ENCODE data around the gene SSBP2. TPM values are rescaled to one million over a fixed set of nuclear protein-coding genes. Genes with fewer than 3 reads are reported as not detected.

The SSBP2 gene
- total RNA-seq, 4 donors from 2014 or later: 17.1 to 80.3 (median 24.2) TPM

- Histone ChIP-seq H3K9me3 (no peaks in the 10 kb centered on the region), H3K4me3 (no peak overlapping the region), H3K27ac (no peak overlapping the region), H3K4me1 (peaks cover 0 to 21% (median 6%) of the 10 kb centered on the region in 3 donors), H3K36me3 (no peaks in the 10 kb centered on the region), H3K27me3 (no peaks in the 10 kb centered on the region)
- intact Hi-C loops (cut with DNase I): no loop called here
- TF ChIP-seq CTCF (IDR thresholded peaks at IDR 0.05) (no peak), POLR2A (IDR thresholded peaks at IDR 0.05) (no peak)
- no peak for DNase-seq
- 28 to 42% methylated on average over 4 of the region's 4 CpGs for WGBS, 2 donors
Measured at GRCh38 chr5:81363093-81363871, 387.6 kb downstream of the SSBP2 start.

Other genes with a start within 250 kb of the SSBP2 start
- gene ATG10, start 220.9 kb upstream of the SSBP2 start, total RNA-seq: 1 to 10 TPM; 3.1 to 7.8 (median 6.1) TPM

Measured in esophagus squamous epithelium (tissue), 5 donors.